HG03432 (cell line): ENCODE data around the gene NCAM1.

Source experiments
- ATAC-seq: cut with Tn5 transposase; IDR thresholded peaks from one replicate; pipeline ENCODE4 v1.9.1; 2021; ENCODE audit warnings: mild to moderate bottlenecking, moderate library complexity; ENCODE audit not compliant: unreplicated experiment

The NCAM1 gene

DNA sequence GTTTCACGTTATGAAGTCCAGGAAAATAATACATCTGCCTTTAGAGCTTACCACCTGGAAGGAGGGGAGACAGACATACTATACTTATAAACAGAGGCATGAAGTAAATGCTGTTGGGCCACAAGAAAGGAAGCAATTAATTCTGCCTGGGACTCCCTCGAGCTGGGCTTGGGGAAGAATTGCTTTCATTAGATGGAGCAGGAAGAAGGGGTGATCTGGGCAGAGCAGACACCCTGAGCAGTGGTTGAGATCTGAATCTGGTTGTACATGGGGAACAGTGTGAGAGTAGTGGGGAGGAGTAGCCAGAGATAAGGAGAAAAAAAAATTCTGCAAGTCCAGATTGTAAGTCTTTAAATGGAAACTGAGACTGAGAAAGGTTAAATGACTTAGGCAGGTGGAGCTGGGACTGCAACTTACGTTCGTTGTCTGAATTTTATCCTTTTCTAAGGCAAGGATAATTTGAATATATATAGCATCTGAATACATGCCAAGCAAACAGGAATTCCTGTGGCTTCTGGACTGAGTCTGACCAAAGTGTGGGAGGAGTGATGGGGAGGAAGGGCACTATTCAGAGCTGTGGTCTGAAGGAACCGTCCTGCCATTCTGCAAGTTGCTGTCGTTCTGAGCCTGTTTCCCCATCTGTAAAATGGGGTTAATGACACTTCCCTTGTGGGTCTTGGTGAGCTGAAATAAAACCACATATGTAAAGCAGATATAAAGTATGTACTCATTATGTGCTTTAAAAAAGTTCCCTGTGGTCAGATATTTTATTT lies 7.9 kb downstream of the NCAM1 start:
- no peak for ATAC-seq

DNA sequence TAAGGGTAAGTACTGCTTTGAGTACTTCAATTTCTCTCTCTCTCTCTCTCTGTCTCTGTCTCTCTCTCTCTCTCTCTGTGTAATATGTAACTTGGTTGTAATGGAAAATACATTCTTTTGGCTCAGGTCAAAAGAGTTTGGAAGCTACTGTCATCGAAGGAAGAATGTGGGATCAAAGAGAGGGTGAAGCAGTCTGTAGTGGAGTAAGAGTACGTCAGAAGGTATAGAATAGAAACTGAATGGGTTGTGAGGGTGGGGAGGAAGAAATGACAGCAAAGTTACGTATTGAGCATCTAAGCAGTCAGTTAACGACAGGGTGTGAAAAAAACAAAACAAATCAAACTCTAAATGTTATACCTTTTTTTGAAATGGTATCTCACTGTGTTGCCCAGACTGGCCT lies 10.0 kb downstream of the NCAM1 start:
- no peak for ATAC-seq

GRCh38 chr11:112971827-112972226 lies 10.6 kb downstream of the NCAM1 start:
- no peak for ATAC-seq

DNA sequence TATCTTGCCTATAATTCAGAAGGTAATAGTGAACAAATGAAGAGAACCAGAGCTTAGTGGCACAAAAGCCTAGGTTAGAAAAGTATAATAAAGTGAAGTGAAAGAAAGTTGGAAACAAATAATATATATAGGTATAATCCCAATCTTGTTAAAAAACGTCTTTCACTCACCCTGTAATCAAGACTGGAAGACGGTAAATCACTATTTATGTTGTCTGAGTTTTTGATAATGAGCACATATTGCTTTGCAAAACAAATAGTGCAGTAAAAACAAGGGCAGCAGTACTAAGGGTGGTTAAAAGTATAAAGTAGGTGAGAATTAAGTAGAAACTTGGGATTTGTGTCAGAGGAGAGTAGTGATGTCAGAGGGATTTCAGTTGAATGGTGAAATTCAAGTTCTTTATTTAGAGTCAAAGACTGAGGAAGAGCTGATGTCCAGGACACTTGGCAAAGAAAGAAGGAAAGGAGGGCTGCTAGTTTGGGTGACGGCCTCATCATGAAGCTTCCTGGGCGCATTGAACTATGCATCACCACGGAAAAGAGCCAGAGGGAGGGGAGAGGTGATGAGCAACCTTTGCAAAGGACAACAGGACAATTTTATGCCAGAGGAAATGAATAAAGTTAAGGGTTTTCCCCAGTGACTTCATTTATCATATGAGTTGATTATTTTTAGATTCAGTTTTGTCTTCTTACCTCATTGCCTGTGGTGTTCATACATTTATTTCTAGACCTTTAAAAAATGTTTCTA lies 11.4 kb downstream of the NCAM1 start:
- no peak for ATAC-seq

GRCh38 chr11:112975051-112975450 lies 13.8 kb downstream of the NCAM1 start:
- ATAC-seq = no peak

GRCh38 chr11:112975493-112975892 lies 14.3 kb downstream of the NCAM1 start:
- ATAC-seq = no peak

DNA sequence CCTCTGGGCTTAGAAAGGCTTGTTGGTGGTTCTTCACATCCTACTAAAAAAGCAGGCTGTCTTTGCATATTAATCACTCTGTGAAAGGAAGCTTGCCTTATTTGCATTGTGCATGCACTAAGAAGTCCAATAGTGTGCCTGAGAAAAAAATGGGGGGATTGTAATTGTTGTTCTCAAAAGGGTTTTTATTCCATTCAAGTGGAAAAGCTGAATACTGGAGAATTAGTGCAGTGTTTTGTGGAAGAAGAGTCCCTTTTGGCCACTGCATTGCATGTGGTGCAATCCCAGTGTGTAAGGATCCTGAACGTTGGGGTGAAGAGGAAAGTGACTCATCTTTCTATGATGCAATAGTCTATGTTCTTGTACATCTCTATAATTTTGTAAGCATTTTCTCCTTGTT lies 16.5 kb downstream of the NCAM1 start:
- ATAC-seq = no peak

DNA sequence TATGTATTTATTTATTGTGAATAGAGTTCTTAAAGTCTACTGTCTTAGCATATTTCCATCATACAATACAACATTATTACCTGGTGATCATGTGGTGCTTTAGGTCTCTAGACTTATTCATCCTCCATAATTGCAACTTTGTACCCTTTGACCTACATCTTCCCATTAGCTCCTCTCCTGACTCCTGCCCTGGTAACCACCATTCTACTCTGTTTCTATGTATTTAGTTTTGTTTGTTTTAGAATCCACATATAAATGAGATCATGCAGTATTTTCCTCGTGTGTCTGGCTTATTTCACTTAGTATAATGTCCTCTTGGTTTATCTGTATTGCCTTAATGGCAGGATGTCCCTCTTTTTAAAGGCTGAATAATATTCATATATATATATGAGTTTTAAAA lies 22.7 kb downstream of the NCAM1 start:
- no peak for ATAC-seq

GRCh38 chr11:112989198-112989597 lies 28.0 kb downstream of the NCAM1 start:
- no peak for ATAC-seq

DNA sequence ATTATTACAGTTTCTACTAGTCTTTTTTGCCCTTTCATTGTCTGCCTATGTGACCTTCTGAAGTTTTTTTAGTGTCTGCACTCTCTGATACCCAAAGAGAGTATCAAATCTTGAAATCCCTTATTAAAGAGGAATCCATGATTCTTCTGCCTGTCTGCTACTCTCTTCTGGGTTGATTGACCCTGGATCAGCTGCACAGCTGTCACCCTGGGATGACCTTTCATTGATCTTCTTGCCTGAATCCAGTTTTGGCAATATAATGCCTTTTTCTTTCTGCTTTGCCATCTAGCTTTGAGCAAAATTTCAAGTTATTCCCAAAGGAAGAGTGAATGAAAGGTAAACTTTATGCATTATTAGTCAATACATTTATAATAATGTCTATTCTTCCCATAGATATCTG lies 32.6 kb downstream of the NCAM1 start:
- ATAC-seq = no peak

DNA sequence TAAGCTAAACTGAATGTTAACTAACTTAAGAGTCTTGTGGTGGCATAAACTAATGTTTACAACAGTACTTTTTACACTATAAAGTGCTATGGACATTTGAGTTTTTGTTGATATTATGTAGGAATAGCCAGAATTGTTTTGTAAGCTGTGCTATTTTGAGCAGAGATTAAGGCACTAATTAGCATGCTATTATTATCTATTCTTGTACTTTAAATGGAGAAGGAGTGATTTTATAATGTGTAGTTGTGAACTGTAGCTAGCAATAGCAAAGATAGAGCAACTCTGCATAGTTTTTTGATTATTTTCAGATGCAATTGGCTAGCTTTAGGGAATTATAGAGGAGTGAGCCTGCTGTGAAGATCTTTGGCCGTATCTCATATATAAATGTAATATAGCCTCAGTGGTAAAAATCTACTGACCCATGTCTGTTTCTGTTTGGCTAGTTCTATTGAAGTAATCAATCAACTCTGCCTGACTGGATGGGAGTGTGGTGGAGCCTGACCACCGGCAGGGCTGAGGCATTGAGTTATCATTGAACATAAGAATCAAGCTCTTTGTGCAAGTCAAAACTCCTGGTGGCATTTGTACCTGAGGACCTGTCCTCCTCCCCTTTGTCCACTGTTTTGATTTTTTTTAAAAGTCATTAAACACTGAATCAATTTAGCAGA lies 34.3 kb downstream of the NCAM1 start:
- no peak for ATAC-seq

DNA sequence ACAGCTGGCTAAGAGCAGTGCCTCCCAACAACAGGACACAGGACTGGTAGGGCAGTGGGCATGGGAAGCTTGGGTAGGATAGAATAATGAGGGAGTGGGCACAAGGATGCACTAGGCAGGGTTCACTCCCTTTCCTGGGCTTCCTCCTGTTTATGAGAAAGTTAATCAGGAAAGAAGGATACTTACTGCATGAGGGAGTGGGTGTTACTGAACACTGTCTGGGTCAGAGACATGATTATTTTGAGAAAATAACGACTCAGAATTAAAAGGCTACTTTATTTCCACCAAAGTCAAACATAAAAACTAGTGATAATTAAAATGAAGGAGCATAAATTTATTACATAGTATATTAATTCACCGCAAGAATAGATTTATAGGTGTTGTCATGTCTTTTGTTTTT lies 35.8 kb downstream of the NCAM1 start:
- no peak for ATAC-seq

GRCh38 chr11:112997857-112998466 lies 36.7 kb downstream of the NCAM1 start:
- no peak for ATAC-seq

DNA sequence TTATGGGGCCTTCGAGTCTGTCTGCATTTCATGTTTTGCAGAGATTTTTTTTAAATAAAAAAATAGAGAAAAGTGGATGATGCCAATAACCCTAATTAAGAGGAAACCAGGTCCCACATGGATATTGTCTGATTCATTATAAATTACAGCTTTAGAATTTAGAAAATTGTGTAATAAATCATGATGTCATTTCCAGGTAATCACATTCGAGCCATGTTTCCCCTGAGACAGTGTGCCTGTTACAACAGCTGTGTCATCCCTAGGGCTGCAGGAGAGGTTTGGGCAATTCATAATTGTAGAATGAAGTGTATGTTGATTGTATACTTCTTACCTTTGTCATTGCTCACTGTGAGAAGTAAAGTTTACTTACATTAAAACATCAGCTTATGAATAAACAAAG lies 38.3 kb downstream of the NCAM1 start:
- ATAC-seq = no peak

DNA sequence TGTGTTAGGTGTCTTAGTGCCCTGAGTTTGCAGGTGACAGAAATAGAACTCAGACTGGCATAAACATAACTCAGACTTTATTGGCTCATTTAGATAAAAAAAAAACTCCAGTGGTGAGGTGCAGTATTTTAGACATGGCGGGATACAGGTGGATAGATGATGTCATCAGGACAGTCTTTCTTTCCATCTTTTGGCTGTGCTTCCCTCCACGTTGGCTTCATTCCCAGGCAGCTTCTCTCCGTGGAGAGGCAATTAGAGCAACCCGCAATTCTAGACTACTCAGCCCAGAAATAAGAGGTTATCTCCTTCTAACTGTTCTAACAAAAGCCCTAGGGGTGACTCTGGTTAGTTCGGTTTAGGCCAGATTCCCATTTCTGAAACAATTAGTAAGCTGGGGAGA lies 40.5 kb downstream of the NCAM1 start:
- no peak for ATAC-seq

- ATAC-seq = no peak
Measured at GRCh38 chr11:113006896-113007445, 45.8 kb downstream of the NCAM1 start.

- no peak for ATAC-seq
Measured at GRCh38 chr11:113014262-113015097, 53.3 kb downstream of the NCAM1 start.

DNA sequence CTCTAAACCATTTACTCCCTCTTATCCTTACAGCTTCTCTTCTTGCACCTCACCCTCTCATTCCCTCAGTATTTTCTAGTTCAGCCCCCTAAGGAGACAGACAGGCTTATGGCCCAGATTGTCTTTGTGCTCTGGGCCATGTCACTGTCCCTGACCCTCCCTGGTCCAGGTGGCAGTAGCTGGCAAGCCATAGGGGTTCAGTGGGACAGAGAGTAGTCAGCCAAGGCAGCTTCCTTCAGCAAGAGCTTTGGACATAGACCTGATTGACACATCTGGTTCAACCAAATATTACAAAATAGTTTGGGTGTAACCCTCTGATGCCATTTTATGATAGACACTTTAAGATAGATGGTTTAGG lies 53.9 kb downstream of the NCAM1 start:
- no peak for ATAC-seq

- ATAC-seq = no peak
Measured at GRCh38 chr11:113016905-113017304, 55.7 kb downstream of the NCAM1 start.

- no peak for ATAC-seq
Measured at GRCh38 chr11:113018913-113019312, 57.7 kb downstream of the NCAM1 start.
